Raji (cell line): Measurements from ENCODE around the gene D2HGDH.

ENCODE experiments used
- POLR2A ChIP-seq: IDR thresholded peaks from 2 replicates; pipeline ENCODE4 v1.6.1; 2011; ENCODE audit warnings: low read depth, low read length, control low read depth; ENCODE audit not compliant: insufficient read depth

The D2HGDH gene

DNA sequence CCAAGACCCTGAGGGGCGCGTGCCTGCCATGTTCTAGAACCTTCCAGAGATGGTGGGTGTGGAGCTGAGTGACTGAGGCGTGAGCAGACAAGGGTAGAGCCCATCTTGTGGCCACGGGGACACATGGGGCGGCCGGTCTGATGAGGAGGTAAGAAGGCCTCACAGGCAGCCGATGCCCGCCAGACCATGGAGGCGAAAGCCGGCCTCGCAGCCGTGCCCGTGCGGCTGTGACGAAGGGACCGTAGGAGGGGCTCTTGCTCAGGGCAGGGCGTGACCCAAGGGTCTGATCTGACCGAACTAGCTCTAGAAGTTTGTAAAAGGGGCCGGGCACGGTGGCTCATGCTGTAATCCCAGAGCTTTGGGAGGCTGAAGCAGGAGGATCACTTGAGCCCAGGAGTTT, 19.6 kb downstream of the D2HGDH start:
- TF ChIP-seq POLR2A, result no peak

DNA sequence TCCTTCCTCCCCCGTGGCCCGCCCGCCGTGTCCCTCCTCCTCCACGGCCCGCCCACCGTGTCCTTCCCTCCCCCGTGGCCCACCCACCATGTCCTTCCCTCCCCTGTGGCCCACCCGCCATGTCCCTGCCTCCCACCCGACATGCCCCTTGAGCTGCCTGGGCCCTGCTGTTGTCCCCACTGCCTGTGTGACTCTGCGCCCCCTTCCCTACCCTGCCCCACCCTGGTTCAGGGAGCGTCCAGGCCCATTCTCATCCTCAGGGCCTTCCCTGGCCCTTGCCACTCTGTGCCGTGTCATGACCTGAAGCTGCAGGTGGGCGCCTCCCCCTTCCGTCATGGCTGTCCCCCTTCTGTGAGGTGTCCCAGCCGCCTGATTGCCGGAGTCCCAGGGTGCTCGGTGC, 20.7 kb downstream of the D2HGDH start:
- TF ChIP-seq POLR2A, result no peak

DNA sequence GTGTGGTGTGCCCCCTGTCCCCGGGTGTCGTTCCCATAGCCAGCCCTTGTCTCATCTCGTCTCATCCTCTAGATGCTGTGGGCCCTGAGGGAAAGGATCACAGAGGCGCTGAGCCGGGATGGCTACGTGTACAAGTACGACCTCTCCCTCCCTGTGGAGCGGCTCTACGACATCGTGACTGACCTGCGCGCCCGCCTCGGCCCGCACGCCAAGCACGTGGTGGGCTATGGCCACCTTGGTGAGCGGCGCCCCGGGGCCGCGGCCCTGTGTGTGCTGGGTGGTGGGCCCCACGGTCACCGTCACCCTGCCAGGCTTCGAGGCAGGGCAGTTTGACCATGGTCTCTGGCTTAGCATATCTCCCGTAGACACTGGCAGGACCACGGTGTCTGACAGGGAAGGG, 21.3 kb downstream of the D2HGDH start:
- no peak for TF ChIP-seq POLR2A

DNA sequence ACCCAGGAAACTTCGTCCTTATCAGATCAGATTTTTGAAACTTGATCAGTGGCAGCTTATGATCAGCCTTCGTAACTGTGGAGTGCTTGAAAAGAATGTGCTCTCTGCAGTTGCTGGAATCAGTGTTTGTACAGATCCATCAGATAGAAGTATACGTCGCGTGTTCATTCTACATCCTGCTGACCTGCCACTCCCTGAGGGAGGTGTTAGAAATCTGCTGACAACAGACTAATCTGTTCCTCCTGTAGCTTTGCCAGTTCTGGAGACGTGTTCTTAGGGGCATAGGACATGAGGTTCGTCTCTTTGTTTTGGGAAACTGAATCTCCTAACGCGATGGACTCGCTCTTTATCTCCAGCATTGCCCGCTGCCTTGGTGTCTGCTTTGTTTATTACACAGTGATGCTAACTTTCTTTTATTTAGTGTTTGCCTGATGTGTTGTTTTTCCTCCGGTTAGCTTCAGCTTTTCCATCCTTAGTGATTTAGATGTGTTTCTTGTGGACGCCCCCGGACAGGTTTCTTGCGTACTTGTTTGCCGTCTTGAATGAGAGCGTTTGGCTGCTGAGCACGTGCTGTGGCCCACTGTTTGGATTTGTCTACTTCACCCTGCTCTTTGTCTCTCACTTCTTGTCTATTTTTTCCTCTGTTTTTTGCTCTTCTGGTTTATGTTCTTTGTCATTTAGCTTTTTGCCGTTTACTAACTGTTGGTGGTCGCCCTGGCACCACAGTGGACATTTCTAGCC, 24.8 kb downstream of the D2HGDH start:
- no peak for TF ChIP-seq POLR2A

DNA sequence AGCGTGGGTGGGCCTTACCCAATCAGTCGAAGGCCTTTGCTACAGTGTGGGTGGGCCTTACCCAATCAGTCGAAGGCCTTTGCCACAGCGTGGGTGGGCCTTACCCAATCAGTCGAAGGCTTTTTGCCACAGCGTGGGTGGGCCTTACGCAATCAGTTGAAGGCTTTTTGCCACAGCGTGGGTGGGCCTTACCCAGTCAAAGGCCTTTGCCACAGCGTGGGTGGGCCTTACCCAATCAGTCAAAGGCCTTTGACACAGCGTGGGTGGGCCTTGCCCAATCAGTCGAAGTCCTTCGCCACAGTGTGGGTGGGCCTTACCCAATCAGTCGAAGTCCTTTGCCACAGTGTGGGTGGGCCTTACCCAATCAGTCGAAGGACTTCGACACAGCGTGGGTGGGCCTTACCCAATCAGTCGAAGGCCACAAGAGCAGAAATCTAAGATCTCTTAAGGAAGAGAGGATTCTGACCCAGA, 25.9 kb downstream of the D2HGDH start:
- TF ChIP-seq POLR2A, result no peak

DNA sequence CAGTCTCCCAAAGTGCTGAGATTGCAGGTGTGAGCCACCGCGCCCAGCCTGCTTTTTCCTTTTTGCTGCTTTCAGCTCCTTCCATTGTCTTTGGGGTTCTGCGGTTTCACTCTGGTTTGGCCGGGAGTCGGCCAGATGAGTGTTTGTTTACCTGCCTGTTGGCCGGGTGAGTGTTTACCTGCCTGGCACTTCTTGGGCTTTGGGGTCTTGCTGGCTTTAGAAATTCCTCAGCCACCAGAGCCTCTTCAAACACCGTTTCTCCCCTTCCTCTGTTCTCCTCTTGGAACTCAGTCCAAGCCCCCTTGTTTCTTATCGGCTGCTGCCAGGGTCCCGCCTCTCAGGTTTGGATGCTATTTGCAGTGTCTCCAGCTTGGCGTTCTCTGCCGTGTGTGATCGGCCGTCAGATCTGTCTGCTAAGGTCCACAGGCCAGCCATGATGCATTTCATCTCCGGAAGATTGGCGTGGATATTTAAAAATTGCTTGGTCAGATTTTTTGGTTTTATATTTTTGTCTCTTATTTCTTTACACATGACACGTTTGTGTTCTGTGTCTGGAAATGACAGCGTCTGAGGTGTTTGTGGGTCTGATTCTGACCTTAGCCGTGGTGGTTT, 28.0 kb downstream of the D2HGDH start:
- TF ChIP-seq POLR2A, result no peak

DNA sequence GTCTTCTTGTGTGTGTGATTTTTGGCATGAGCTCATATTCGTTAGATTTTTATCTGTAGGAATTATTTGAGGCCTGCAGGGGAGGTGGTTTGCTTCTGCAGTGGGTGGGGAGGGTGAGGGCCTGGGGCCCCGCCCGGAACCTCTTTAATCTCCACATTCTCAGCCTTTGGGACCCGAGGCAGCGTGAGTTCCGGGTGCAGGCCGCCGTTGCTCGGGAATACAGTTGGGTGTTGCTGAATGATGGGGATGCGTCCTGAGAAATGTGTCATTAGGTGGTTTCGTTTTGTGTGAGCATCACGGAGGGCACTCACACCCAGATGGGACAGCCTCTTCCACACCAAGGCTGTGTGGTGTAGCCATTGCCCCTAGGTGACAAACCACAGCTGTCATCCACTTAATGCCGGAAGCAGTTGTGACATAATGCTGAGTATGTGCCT, 28.5 kb downstream of the D2HGDH start:
- no peak for TF ChIP-seq POLR2A

DNA sequence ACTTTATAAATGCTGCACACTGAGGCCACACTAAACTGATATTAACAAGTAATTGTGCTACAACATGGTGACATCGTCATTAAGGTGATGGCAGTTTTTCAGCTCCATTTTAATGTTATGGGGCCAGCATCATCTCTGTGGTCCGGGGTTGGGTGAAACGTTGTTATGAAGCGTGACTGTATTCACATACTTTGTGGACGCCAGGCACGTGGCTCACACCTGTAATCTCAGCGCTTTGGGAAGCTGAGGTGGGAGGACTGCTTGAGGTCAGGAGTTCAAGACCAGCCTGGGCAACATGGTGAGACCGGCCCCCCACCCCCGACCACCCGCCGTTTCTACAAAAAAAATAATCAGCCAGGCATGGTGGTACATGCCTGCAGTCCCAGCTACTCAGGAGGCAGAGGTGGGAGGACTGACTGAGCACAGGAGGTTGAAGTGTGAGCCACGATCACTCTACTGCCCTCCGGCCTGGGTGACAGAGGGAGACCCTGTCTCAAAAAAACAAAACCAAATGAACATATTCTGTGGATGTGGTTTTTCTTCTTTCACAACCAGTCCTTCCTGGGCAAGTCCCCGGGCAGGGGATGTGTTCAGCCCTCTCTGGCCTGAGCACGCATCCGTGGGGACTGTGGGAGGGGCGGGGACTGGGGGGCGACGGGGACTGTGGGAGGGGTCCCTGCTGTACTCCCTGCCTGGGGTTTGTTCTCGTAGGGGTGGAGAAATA, 29.3 kb downstream of the D2HGDH start:
- TF ChIP-seq POLR2A, result no peak

DNA sequence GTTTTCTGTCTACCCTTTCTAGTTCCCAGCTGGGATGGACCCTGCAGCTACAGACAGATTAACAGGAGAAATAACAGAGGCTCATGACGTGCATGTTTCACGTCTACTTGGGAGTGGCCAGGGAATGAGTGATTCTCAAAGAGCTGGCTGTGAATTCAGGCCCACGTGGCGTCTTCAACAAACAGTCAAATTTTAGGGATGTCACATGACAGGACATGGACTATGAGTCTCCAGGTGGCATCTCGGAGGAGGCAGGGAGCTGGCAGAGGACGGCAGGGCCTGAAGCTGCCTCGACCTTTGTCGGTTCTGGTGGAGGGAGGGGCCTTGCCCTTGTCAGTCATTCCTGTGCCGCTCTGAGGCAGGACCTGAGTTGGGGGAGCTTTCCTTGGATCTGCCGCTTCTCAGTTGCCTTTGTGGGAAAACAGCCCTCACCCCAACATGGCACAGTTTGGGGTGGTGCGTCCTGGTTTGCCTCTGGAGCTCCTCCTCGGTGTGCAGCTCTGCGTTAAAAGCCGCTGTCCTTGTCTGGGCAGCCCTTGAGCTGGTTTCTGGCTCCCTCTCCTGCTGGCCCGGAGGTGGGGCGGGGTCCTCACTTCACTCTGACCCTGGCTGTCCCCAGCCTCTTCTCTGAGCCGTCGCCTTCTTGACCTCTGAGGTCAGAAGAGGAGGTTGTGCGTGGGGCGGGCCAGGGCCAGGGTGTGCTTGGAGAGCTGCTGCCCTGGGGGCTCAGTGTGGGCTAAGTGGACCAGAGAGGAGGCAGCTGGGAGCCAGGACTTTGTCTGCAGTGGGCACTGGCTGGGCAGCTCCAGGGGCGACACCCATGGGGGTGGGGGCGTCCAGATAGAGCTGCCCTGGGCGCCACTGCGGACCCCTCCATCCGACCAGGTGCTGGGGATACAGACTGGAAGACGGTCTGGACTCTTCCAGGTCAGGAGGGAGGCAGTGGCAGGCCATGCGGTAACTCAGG, 30.1 kb downstream of the D2HGDH start:
- TF ChIP-seq POLR2A, result no peak

DNA sequence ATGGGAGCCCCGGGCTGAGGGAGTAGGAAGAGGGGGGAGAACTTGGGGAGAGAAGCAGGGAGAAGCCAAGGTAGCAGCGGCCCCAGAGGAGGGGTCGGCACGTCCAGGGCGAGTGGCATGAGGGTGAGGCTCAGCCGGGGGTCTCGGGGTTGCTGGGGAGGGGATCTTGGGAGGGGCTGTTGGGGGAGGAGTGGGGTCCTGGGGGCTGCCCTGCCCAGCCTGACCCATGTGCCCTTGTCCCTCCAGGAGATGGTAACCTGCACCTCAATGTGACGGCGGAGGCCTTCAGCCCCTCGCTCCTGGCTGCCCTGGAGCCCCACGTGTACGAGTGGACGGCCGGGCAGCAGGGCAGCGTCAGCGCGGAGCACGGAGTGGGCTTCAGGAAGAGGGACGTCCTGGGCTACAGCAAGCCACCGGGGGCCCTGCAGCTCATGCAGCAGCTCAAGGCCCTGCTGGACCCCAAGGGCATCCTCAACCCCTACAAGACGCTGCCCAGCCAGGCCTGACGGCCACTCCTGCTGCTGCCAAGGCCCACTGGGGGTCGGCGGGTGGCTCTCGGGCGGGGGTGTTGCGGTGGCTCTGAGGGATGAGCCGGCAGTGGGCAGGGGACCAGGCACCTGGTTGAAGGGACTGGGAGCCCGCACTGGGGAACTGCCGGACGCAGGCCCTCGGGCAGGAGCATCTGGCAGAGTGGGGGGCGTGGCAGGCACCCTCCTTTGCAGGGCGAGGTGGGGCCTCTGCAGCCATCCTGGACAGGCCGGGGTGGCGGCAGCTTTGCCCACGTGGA, 33.2 kb downstream of the D2HGDH start:
- TF ChIP-seq POLR2A, result no peak

DNA sequence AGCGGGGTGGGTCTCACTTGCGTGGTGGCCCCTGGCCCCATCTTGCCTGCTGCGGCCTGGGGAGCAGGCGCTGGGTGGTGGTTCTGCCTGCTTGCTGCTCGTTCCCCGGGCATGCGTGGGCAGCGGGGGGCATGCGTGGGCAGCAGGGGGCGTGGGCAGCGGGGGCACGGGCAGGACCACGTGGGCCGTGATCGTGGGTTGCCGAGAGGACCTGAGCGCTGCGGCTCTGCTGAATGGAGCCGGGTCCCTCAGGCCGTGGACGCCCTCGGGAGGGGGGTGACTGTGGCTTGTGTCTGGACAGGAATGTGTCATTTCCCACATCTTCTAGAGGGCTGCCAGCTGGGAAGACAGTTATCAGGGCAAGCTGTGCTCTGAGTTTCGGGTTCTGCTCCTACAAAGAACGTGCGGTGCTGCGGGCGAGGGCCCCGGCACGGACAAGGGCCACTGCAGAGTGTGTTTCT, 33.9 kb downstream of the D2HGDH start:
- TF ChIP-seq POLR2A, result no peak

DNA sequence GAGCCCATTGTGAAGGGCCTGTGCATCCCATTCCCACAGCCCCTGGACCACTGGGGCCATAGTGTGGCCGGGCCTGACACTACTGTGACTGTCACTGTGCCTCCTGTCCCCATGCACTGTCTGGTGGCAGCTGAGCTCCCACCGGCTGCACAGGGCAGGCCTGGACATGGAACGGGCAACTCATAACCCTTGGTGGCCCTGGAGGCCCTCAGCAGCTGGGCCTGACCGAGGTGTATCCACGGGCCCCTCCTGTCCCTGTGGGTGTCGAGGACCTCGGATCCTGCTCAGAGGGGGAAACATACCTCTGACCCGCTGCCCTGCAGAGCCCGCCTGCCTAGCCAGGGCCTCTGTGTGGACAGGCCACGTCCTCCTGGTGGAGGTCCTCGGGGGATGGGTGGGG, 34.4 kb downstream of the D2HGDH start:
- no peak for TF ChIP-seq POLR2A

DNA sequence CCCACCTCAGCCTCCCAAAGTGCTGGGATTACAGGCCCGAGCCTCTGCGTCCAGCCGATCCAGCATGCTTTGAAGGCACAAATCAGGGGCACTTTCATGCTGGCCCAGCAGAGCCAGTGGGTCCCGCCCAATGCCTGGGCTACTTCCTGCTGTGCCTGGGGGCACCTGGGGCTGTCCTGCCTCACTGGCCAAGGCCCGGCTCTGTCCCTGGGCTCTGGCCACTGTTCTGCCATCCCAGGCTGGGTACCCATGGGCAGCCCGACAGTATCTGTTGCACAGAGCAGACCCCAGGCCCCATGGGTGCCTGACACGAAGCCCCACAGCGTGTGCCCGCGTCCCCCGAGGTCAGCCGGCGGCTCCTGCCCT, 35.4 kb downstream of the D2HGDH start:
- TF ChIP-seq POLR2A, result no peak
